Activated CD8-positive, alpha-beta memory T cell treated with anti-CD3 and anti-CD28 coated beads, Interleukin-2, amount 50 U/mL, for 48 hours (primary cell): ENCODE results near the gene NUDCD3.
"Not testable (repeated sequence)": the region's sequence is repeated elsewhere in the genome, so short reads cannot be mapped to it uniquely, and the experiment has no call there.

ENCODE experiments used
- DNase-seq: peaks from one replicate; pipeline ENCODE4 v3.0.0-alpha.2; 2020

NUDCD3 gene

DNA sequence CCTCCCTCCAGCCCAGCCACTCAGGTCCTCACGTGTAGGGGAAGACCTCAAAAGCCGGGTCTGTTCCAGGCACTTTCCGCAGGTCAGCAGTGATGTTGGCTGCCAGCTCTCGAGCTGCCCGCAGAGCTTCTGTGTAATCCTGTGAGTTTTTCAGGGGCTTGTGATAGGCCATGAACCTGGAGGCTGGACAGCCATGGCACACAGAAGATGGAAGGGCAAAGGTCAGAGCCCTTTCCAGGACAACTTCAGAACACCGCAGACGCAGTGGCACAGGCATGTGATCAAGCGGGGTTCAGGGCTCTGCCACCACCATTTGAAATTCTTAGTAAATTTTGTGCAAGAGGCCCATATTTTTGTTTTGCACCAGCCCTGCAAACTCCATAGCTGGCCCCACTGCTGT lies 26.7 kb upstream of the NUDCD3 start:
- DNase-seq = no peak

DNA sequence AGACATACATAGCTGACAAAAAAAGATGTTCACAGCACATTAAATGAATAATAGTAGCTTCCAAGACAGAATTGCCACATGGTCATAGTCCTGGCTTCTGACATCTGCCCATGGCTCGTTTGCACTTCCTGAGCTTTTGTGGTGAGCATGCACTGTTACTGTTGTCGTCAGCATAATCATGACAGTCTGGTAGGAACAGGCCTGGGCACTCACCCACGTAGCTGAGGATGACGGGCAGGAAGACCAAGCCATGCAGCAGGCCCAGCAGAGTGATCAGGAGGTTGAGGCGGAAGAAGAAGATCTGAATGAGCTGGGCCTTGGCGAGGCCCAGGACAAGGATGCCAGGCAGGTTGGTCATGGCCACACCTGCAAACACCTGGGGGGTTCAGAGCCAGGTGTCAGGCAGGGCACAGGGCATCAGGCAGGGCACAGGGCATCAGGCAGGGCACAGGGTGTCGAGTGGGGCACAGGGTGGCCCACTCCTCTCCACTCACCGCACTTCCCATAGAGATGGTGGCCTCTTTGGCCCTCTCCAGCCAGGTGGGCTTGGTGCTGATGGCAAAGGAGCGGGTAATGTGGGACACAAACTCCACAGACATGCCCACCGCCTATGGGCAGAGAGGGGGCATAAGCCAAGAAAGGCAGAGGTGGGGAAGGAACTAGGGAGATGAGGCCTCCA lies 25.3 kb upstream of the NUDCD3 start:
- no peak for DNase-seq

DNA sequence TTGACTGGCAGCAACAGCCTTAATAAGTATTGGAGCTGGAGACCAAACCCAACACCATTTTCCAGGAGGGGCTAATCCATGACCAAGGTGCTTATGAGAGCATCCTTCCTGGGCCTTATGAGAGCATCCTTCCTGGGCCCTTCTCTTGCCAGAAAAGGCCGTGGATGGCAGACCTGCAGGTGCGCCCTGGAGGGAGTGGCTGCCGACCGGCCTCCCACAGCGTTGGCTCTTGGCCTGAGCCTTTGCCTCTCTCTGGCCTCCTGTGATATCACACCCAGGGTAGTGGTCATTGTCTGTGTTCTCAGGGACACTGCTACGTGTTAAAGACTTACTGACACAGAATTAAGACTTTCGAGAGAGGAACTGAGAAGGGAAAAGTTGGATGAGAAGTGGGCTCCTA lies 22.3 kb upstream of the NUDCD3 start:
- DNase-seq = no peak

DNA sequence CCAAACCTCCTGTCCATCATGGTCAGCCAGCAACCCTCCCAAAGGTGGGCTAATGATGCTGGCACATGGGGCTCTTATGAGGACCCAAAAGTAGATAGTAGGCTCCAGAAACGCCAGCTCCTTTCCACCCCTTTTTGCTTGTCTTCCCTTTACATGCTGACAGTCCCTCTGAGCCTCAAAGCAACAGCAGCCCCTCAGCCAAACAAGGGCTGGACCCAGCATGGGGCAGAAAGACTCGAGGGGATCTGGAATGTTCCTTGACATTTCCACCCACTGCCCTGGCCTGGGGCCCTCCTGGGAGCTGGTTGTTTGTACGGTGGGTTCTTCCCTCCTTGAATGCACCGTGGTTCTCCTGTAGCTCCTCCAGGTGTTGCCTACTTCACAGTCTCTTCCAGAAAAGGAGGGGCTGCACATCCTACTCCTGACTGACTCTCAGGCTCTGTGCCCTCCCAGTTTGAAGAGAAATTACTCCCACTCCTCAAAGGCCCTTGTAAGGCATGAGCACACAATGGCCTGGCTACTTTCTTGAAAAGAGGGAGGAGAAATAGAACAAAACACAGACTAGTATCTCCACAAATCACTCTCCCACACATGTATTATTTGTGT lies 21.5 kb upstream of the NUDCD3 start:
- no peak for DNase-seq

DNA sequence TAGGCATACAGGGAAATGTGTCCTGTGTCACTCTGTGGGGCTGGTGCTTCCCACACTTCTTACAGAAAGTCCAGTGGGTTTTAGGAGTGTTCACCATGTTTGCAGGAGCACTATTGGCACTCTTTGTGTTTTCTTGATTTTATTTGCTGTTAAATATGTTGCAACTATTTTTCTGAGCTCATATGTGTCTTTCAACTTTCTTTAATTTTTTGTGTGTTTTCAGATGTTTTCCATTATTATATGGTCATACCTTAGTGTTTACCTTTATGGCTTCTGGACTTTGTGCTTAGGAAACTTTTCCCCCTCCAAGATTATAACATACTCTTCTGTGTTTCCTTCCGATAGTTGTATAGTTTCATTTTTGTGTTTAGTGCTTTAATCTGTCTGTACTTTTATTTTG lies 20.8 kb upstream of the NUDCD3 start:
- no peak for DNase-seq

DNA sequence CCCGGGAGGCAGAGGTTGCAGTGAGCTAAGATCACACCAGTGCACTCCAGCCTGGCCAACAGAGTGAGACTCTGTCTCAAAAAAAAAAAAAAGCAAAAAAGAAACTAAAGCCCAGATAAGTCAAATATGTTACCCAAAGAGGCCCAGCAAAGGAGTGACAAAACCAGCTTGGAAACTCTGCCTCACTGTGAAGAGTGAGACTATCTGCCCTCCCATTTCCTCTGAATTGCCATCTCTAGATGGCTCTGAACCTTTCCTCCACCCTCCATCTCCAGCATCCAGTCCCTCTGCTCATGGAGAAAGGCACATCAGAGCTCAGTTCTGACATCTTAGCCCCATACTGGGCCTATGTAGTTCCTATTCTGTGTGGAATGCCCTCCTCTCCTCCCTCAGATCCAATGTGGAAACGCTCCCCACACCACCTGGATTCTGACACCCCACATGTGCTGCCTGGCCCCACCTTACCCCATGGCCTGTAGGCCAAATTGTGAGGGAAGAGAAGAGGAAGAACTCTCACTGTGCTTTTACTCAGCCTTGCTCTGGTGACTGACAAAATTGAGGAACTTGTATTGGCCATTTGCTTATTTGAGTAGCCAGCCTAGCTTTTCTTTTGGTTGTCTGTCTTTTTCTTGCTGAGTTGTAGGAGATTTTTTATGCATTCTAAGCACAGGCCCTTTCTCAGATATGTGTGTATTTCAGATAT lies 18.0 kb upstream of the NUDCD3 start:
- DNase-seq = no peak

DNA sequence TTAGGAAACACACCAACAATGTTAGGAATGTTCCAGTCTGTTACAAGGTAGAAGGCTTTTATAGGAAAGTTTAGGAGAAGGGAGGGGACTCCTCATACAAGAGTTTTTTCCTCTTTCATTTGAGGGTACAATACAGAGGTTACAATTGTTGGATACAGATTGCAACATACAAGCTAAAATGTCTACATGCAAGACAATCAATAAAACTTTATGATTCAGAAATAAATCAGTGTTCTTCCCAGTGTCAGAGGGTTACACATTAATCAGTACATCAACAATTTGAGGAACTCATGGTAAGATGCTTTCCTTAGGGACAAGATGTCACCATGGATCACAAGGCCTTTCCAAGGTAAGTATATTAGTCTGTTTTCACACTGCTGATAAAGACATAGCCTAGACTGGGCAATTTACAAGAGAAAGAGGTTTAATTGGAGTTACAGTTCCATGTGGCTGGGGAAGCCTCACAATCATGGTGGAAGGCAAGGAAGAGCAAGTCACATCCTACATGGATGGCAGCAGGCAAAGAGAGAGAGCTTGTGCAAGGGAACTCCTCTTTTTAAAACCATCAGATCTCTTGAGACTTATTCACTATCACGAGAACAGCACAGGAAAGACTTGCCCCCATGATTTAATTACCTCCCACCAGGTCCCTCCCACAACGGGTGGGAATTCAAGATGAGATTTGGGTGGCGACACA lies 16.3 kb upstream of the NUDCD3 start:
- DNase-seq = not testable (repeated sequence)

DNA sequence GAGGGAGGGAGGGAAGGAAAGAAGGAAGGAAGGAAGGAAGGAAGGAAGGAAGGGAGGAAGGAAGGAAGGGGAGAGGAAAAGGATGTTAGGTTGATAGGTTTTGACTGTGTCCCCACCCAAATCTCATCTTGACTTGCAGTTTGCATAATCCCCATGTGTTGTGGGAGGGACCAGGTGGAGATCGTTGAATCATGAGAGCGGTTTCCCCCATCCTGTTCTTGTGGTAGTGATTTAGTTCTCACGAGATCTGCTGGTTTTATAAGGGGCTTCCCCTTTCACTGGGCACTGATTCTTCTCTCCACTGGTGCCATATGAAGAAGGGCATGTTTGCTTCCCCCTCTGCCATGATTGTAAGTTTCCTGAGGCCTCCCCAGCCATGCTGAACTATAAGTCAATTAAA lies 15.1 kb upstream of the NUDCD3 start:
- DNase-seq = no peak

DNA sequence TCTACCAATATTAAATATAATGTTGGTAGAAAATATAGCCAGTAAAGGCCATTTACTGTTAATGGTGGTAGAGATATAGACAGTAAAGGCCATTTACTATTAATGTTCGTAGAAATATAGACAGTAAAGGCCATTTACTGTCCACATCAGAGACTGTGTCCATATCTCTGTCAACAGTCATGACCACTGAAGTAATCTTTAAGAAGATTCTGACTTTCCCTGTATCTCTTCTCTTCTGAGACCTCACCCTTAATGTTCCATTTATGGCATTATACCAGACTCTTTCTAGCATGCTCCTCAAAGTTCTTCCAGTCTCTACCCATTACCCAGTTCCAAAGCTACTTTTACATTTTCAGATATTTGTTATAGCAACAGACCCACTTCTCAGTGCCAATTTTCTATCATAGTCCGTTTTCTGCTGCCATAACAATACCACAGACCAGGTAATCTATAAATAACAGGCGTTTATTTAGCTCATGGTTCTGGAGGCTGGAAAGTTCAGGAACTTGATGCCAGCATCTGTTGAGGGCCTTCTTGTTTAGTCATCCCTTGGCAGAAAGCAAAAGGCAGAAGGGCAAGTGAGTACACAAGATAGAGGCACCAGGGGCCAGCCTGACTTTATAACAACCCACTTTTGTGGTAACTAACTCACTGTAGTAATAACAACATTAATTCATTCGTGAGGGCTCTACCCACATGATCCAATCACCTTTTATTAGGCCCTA lies 7.9 kb upstream of the NUDCD3 start:
- no peak for DNase-seq

DNA sequence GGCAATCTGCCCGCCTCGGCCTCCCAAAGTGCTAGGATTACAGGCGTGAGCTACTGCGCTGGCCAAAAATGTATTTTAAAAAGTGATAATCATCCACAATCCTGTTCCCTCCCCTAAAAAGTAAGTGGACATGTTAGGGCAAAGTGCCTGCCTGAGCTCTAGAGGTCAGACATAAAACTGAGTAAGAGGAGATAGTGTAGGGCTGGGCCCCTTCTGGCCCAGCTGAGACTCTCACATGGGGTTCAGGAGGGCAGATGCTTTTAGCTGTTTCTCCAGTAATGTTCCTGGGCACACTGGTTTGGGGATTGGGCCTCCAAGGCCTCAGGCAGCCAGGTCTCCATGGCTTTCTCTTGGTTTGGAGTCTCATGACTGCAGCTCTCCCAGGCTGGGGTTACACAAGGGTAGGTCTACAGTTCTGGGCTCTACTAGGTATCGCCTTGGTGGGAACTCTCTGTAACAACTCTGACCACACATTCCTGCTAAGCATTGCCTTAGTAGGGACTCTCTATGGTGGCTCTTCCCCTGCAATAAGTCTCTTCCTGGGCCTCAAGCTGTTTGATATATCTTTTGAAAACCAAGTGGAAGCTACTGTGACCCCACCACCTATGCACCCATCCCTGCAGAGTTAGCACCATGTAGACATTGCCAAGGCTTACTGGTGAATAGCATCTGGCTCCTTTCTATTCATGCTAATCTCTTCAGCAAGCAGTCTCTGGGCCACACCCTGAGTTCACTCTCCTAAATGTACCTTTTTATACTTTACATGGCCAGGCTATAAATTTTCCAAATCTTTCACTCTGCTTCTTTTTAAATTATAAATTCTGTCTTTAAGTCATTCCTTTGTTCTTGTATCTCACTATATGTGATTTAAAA lies 6.9 kb upstream of the NUDCD3 start:
- DNase-seq = no peak

DNA sequence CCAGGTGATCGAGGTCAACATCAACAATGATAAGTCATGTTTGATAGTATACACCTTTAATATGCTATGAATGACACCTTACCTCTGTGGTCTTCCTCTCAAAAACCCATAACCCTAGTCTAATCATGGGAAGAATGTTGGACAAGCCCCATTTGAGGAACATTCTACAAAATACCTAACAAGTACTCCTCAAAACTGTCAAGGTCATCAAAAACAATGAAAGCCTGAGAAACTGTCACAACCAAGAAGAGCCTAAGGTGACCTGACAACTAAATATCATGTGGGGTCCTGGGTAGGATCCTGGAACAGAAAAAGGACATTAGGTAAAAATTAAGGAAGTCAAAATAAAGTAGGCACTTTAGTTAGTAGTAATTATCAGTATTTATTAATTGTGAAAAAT lies 5.9 kb upstream of the NUDCD3 start:
- no peak for DNase-seq

DNA sequence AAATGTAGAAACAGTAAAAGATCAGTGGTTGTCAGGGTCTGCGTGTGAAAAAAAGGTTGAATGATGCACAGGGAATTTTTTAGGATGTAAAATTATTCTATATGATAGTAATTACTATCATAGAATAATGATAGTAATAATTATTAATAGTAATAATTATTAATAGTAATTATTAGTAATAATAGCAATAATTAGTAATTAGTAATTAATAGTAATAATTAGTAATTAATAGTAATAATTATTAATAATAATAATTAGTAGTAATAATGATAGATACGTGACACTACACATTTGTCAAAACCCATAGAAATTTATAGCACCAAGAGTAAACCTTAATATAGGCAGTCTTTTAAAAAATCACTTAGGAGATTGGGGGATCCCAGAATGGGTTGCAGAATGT lies 4.5 kb upstream of the NUDCD3 start:
- no peak for DNase-seq

DNA sequence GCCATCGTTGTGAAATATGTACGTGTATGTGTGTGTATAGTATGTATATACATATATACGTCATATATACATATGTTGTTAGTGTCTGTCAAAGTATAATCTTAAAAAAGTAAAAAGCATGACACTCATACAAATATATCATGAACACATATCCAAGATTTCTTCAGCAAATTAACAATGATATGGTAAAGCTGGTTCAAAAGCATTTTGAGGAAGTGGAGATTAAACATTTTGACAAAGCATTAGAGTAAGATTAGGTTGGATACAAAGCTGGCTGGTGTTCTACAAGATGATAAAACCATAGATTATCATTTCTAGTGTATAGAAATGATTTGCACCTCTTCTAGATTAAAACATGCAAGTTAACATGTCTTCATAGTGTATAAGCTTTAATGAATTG lies 771 bp upstream of the NUDCD3 start:
- no peak for DNase-seq

DNA sequence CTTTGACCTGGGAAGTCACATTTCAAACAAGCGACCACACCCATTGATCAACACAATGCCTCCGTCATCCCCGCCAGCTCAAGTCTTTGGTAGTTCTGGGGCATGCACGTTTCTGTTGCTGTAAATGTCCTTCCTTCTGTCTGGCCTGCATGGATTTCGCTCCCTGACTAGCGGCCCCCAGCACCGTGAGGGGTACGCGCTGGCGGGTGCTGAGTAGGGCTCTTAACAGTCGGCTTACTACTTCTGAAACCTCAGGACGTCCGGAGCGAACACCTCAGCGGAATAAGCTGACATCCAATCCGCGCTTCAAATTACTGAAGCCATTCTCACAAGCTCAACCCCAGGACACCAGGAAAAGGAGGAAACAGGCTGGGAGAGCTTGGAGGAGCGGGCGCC lies 505 bp downstream of the NUDCD3 start:
- DNase-seq = no peak

DNA sequence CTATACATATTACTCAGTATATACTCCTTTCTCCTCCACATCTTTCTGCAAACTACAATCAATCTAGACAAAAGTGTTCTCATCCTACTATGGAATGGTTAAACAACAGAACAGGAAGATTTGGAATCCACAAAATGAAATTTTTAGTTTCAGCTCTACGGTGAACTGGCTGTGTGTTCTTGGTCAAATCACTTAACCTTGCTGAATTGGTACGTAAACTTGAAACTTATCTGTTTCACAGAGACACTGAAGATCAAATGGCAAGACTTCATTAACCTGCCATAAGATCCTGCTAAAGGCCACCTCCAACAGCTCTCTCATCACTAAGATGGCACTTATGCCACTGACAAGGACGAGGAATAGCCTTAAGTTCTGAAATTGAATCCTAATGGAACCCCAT lies 1.5 kb downstream of the NUDCD3 start:
- no peak for DNase-seq

DNA sequence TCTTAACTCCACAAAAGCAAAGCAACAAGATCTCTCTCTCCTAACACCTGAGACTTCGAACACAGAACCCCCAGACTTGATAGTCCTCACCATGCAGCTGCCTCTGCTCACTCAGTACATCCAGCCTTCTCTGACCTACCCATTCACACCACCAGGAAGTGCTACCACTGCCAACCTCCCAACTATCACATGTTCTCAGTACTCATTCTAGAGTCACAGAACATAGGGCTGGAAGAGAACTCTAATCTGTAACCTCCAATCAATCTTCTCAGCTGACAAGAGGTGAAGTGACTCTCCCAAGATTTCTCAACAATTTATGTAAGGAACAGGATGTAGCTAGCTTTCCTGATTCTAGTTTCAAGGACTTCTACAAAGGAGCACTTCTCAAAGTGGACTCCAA lies 3.8 kb downstream of the NUDCD3 start:
- no peak for DNase-seq

DNA sequence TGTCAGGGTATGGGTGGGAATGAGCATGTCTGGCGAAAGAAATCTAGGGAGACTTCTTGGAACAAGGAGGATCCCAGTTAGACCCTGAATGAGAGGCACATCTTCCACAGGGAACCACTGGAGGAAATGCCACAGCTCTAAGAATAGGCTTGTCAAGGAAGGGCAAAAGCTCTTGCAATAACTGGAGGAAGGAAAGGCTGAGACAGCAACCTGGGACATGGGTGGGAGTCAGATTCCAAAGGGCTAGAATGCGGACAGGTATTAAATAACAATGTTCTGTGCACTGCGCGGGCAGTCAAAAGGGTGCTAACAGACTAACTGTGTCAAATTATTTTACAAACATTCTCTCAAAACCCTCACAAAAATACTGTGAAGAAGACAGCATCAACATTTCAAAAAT lies 4.5 kb downstream of the NUDCD3 start:
- no peak for DNase-seq

DNA sequence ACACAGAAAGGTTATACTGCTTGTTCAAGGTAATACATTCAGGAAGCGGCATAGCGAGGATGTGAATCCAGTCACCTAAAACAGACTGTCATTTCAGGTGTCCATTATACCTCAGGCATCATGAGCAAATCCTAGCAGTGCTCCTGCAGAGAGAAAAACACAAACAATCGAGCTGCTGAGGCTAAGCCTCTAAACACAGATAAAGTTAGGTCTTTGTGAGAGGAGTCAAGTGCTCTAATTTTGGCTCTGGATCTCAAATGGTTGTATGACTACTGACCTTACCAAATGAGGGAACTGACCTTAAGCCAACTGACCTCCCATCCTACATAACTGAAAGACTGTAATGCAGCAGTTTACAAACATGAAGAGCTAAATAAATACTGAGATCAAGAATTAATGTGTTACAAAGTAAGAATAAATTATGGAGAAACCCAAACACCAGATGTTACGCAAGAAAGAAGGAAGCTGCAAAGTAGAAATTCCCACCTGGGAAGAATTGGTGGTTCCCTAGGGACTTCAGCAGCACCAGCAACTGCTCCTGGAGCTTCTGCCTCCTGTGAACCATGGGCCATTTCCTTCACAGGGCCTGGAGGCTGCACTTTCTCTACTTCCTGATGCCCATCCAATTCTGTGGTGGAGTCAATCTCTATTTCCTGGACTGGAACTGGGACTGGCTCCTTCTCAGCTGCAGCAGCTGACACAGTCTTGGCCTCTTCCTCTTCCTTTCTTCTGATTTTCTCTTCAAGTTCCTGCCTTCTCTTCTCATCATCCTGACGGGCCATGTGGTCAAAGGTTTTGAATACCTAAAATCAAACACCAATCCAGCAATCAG lies 5.8 kb downstream of the NUDCD3 start:
- DNase-seq = no peak

DNA sequence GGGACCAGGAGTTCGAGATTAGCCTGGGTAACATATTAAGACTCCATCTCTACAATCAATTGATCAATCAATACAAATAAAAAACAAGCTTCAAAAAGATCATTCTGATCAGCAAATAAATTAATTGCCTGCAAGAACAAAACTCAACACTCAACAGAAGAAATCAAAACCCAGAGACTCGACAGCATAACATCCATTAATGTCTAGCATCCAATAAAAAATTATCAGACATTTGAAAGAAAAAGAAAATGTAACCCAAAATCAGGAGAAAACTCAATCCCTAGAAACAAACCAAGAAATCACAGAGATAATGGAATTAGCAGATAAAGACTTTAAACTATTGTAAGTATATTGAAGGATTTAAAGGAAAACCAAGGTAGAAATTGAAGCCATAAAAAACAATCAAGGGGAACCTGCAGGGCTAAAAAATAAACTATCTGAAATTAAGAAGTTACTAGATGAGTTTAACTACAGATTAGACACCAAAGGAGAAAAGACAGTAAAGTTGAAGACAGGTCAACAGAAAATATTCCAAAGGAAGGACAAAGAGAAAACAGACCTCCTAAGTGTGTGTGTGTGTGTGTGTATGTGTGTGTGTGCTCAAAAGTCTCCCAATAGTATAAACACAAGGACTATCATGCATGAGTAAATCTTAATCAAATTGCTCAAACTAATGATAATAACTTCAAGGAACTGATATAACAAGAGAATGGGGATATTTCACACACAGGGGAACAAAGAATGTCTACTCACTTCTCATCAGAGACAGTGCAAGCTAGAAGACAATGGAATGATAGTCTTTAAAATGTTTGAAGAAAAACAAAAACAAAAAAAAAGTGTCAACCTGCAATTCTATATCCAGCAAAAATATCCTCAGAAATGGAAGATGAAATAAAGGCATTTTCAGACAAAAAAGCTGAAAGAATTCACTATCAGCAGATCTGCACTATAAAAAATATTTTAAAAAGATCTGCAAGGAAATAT lies 7.7 kb downstream of the NUDCD3 start:
- no peak for DNase-seq

DNA sequence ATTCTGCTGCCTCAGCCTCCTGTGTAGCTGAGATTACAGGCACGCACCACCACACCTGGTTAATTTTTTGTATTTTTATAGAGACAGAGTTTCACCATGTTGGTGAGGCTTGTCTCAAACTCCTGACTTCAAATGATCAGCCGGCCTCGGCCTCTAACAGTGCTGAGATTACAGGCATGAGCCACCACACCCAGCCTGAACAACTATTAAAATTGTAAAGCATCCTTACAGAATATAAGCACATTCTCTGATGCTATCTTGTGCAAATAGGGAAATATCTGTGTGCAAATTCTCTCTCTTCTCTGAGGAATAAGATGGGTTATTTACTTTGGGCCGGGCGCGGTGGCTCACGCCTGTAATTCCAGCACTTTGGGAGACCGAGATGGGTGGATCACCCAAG lies 12.5 kb downstream of the NUDCD3 start:
- DNase-seq = no peak
